Liver (tissue), 9 donors: ENCODE results near the gene TLCD5. TPM values are rescaled to one million over a fixed set of nuclear protein-coding genes. Genes with fewer than 3 reads are reported as not detected.

Experiments used
- DNase-seq: peaks from one replicate; pipeline ENCODE4 v3.0.0-alpha.2; 2017; ENCODE audit warnings: low spot score
- H3K27ac ChIP-seq, 2 donors: one replicate each; pipeline ENCODE4 v1.7.0; 2013; ENCODE audit warnings: inconsistent platforms in 2 of 2, low read length in 2 of 2, control low read depth in 1 of 2, low read depth in 1 of 2, mild to moderate bottlenecking in 1 of 2
- H3K27me3 ChIP-seq, 4 donors: one replicate each; pipeline versions ENCODE4 v1.6.1 to v1.7.0; 2013; ENCODE audit warnings: low read length in 3 of 4, inconsistent platforms in 1 of 4, mild to moderate bottlenecking in 1 of 4, moderate library complexity in 1 of 4; ENCODE audit not compliant: control insufficient read depth in 4 of 4, insufficient read depth in 4 of 4
- H3K36me3 ChIP-seq, 4 donors: one replicate each; pipeline versions ENCODE4 v1.6.1 to v1.7.0; 2013; ENCODE audit warnings: low read length in 3 of 4, mild to moderate bottlenecking in 3 of 4, low read depth in 1 of 4, moderate library complexity in 1 of 4; ENCODE audit not compliant: control insufficient read depth in 4 of 4, insufficient read depth in 3 of 4
- H3K4me1 ChIP-seq, 4 donors: one replicate each; pipeline versions ENCODE4 v1.6.1 to v1.7.0; 2013; ENCODE audit warnings: low read length in 3 of 4, mild to moderate bottlenecking in 3 of 4, moderate library complexity in 1 of 4; ENCODE audit not compliant: control insufficient read depth in 4 of 4, insufficient read depth in 4 of 4
- H3K4me3 ChIP-seq, 3 donors: one replicate each; pipeline versions ENCODE4 v1.6.1 to v1.7.0; 2013; ENCODE audit warnings: low read length in 3 of 3, control low read depth in 1 of 3, low read depth in 1 of 3, mild to moderate bottlenecking in 1 of 3
- H3K9ac ChIP-seq, 2 donors: one replicate each; pipeline ENCODE4 v1.7.0; 2013; ENCODE audit warnings: low read length in 2 of 2, mild to moderate bottlenecking in 2 of 2, moderate library complexity in 2 of 2, control low read depth in 1 of 2, low read depth in 1 of 2
- H3K9me3 ChIP-seq, 4 donors: one replicate each; pipeline versions ENCODE4 v1.6.1 to v1.7.0; 2013; ENCODE audit warnings: low read length in 3 of 4; ENCODE audit not compliant: control insufficient read depth in 4 of 4
- ATF3 ChIP-seq: IDR thresholded peaks from 2 replicates; pipeline ENCODE4 v1.6.1; 2016; ENCODE audit warnings: antibody characterized with exemption
- FOXA1 ChIP-seq: IDR thresholded peaks from 2 replicates; pipeline ENCODE4 v1.6.1; 2016; ENCODE audit warnings: antibody characterized with exemption
- FOXA2 ChIP-seq: IDR thresholded peaks from 2 replicates; pipeline ENCODE4 v1.6.1; 2016; ENCODE audit warnings: antibody characterized with exemption
- GABPA ChIP-seq, 2 donors: IDR thresholded peaks in 1 of 2; conservative IDR thresholded peaks in 1 of 2; 2 replicates each; pipeline ENCODE4 v1.6.1; 2016; ENCODE audit warnings: antibody characterized with exemption in 2 of 2, mild to moderate bottlenecking in 1 of 2, moderate library complexity in 1 of 2
- HNF4A ChIP-seq, 2 donors: conservative IDR thresholded peaks; 2 replicates each; pipeline ENCODE4 v1.6.1; 2016; ENCODE audit warnings: antibody characterized with exemption in 2 of 2, mild to moderate bottlenecking in 2 of 2
- HNF4G ChIP-seq: IDR thresholded peaks from 2 replicates; pipeline ENCODE4 v1.6.1; 2016; ENCODE audit warnings: antibody characterized with exemption
- JUND ChIP-seq, 2 donors: IDR thresholded peaks; 2 replicates each; pipeline ENCODE4 v1.6.1; 2016; ENCODE audit warnings: antibody characterized with exemption in 2 of 2
- NR2F2 ChIP-seq: IDR thresholded peaks from 2 replicates; pipeline ENCODE4 v1.6.1; 2016; ENCODE audit warnings: antibody characterized with exemption
- RAD21 ChIP-seq, 2 donors: IDR thresholded peaks; 2 replicates each; pipeline ENCODE4 v1.6.1; 2016; ENCODE audit warnings: antibody characterized with exemption in 2 of 2, mild to moderate bottlenecking in 2 of 2
- REST ChIP-seq: IDR thresholded peaks from 2 replicates; pipeline ENCODE4 v1.6.1; 2016; ENCODE audit warnings: antibody characterized with exemption, mild to moderate bottlenecking
- RXRA ChIP-seq, 2 donors: IDR thresholded peaks; 2 replicates each; pipeline ENCODE4 v1.6.1; 2017 to 2018; ENCODE audit warnings: antibody characterized with exemption in 2 of 2, mild to moderate bottlenecking in 1 of 2
- SP1 ChIP-seq: IDR thresholded peaks from 2 replicates; pipeline ENCODE4 v1.6.1; 2018; ENCODE audit warnings: antibody characterized with exemption, mild to moderate bottlenecking
- TAF1 ChIP-seq: conservative IDR thresholded peaks from 2 replicates; pipeline ENCODE4 v1.6.1; 2016; ENCODE audit warnings: antibody characterized with exemption, mild to moderate bottlenecking
- ZBTB33 ChIP-seq: IDR thresholded peaks from 2 replicates; pipeline ENCODE4 v1.6.1; 2016; ENCODE audit warnings: antibody characterized with exemption
- WGBS: extraction: QIAGEN DNeasy Blood & Tissue Kit; methylation state at CpG from one replicate; pipeline ENCODE4 v1.1.7; 2013; 5-methylcytosine and 5-hydroxymethylcytosine counted together
- polyA plus RNA-seq, 2 donors: library from polyadenylated mRNA; stranded (reverse) in 1 of 2; unstranded in 1 of 2; fragments of 200-250 nt in 1 of 2; fragments of >200 nt in 1 of 2; fragmentation: Nextera tagmentation in 1 of 2; extraction: Ambion mirVana in 1 of 2; gene quantifications; one replicate each; pipeline versions ENCODE4 v1.2.1 to v1.2.3, GENCODE V29; 2013 to 2015
- total RNA-seq, 2 donors: library from RNA; depleted of rRNA; stranded (reverse); fragments of >200 nt; gene quantifications; one replicate each; pipeline ENCODE4 v1.2.3, GENCODE V29; 2014
- TF ChIP-seq, protein P1 (sequence below): fragments of 150-350 bp; IDR thresholded peaks from 2 replicates; pipeline ENCODE4 v1.5.1; 2017; ENCODE audit warnings: improper control_type of control experiment, low read depth, low read length; ENCODE audit not compliant: missing input control
- donor health status: healthy.
- donor health status: healthy.
- donor health status: healthy.
- donor health status: healthy.
- donor health status: healthy.

The TLCD5 gene
- total and polyA plus RNA-seq, 4 donors, result 0.31 to 1.2 (median 0.68) TPM

- no peaks in the 10 kb centered on the region for H3K9me3 ChIP-seq
- DNase-seq, result no peak
- 46% methylated on average over 8 of the region's 8 CpGs for WGBS
- no peak overlapping the region for H3K9ac ChIP-seq
- H3K4me3 ChIP-seq, result no peak overlapping the region
- no peaks in the 10 kb centered on the region for H3K36me3 ChIP-seq
- H3K4me1 ChIP-seq, result no peaks in the 10 kb centered on the region
- H3K27ac ChIP-seq, result no peak overlapping the region
- TF ChIP-seq ATF3 (no peak), JUND (IDR thresholded peaks at IDR 0.05) (no peak), REST (no peak), SP1 (no peak), GABPA (IDR thresholded peaks at IDR 0.05 in 1 of 2, conservative IDR thresholded peaks at IDR 0.05 in 1 of 2) (no peak), RAD21 (IDR thresholded peaks at IDR 0.05) (no peak), FOXA2 (no peak)
- TF ChIP-seq, protein P1, sequence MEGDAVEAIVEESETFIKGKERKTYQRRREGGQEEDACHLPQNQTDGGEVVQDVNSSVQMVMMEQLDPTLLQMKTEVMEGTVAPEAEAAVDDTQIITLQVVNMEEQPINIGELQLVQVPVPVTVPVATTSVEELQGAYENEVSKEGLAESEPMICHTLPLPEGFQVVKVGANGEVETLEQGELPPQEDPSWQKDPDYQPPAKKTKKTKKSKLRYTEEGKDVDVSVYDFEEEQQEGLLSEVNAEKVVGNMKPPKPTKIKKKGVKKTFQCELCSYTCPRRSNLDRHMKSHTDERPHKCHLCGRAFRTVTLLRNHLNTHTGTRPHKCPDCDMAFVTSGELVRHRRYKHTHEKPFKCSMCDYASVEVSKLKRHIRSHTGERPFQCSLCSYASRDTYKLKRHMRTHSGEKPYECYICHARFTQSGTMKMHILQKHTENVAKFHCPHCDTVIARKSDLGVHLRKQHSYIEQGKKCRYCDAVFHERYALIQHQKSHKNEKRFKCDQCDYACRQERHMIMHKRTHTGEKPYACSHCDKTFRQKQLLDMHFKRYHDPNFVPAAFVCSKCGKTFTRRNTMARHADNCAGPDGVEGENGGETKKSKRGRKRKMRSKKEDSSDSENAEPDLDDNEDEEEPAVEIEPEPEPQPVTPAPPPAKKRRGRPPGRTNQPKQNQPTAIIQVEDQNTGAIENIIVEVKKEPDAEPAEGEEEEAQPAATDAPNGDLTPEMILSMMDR, result no peak
- H3K27me3 ChIP-seq, result no peaks in the 10 kb centered on the region
These were observed 8.0 kb upstream of the TLCD5 start for GRCh38 chr11:120316880-120317688.

DNA sequence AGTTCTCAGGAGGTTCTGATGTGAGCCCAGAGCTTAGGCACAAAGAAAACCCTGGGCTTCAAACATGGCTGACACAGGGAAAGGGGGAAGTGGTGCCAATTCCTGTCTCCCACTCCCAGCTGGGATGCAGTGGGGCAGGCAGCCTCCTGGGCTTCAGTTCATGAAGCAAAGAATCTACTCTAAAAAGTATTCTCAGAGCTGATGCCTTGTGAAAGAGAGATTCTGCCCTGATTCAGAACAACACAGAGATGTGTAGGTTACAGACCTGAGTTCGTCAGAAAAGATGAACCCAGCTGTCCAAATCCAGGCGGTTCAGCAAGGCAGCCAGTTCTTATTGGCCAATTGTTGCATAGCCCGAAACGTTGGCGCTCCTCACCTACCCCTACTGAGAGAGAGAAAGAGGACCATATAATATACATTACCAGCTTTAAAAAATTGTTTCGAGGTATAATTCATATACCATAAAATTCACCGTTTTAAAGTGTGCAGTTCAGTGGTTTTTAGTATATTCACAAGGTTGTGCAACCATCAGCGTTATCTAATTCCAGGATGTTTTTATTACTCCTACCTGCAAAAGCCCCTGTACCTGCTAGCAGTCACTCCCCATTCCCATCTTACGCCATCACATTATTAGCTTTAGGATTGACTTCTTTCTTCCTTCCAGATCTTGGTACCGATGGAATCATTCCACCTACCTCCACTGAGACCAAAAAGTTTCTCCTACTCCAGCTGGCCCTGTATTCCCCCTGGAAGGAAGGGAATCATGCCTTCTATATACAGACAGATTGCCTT lies 7.2 kb upstream of the TLCD5 start:
- Histone ChIP-seq H3K4me1 (no peaks in the 10 kb centered on the region), H3K9ac (no peak overlapping the region), H3K9me3 (no peaks in the 10 kb centered on the region), H3K27me3 (peaks cover 0 to 2% (median 0%) of the 10 kb centered on the region in 4 donors), H3K4me3 (no peak overlapping the region), H3K36me3 (no peaks in the 10 kb centered on the region), H3K27ac (no peak overlapping the region)
- TF ChIP-seq RXRA (IDR thresholded peaks at IDR 0.05) (no peak), REST (no peak), FOXA1 (no peak), JUND (IDR thresholded peaks at IDR 0.05) (no peak), TAF1 (no peak), HNF4G (no peak), NR2F2 (no peak), ATF3 (no peak), SP1 (no peak), ZBTB33 (no peak), HNF4A (conservative IDR thresholded peaks at IDR 0.05) (no peak), RAD21 (IDR thresholded peaks at IDR 0.05) (no peak), GABPA (IDR thresholded peaks at IDR 0.05 in 1 of 2, conservative IDR thresholded peaks at IDR 0.05 in 1 of 2) (no peak)
- DNase-seq, result no peak
- WGBS, result 85% methylated on average over 10 of the region's 10 CpGs
